Measurements from ENCODE around the gene ADGRA1. TPM values are rescaled to one million over a fixed set of nuclear protein-coding genes. Genes with fewer than 3 reads are reported as not detected.
"Not testable (repeated sequence)": the region's sequence is repeated elsewhere in the genome, so short reads cannot be mapped to it uniquely, and the experiment has no call there.

ADGRA1 gene
- total and polyA plus RNA-seq, 2 experiments from 2014 or later: 0.23 to 0.52 TPM

GRCh38 chr10:133137486-133138145 lies 49.9 kb downstream of the ADGRA1 start:
- not testable (repeated sequence) for H3K9me2 ChIP-seq (ENCODE audit: insufficient read depth); H3F3A ChIP-seq (replicated peaks; ENCODE audit: low read depth); H3K4me1 Mint-ChIP-seq; H3K36me3 ChIP-seq (ENCODE audit: insufficient read depth); H3K4me1 ChIP-seq (ENCODE audit: insufficient read depth); H3K79me2 ChIP-seq (replicated peaks; ENCODE audit: insufficient read depth); H3K27ac Mint-ChIP-seq; DNase-seq (ENCODE audit: low spot score); H3K27me3 ChIP-seq (ENCODE audit: insufficient read depth); H3K4me3 Mint-ChIP-seq; H3K27me3 Mint-ChIP-seq (ENCODE audit: insufficient read depth, low read depth, poor library complexity); H3K4me2 ChIP-seq; H3K36me3 Mint-ChIP-seq (ENCODE audit: low read depth); H3K9me3 Mint-ChIP-seq; H3K27ac ChIP-seq (ENCODE audit: low read depth); ATAC-seq; H2AFZ ChIP-seq; H3K4me3 ChIP-seq; H4K20me1 ChIP-seq (replicated peaks; ENCODE audit: insufficient read depth)

DNA sequence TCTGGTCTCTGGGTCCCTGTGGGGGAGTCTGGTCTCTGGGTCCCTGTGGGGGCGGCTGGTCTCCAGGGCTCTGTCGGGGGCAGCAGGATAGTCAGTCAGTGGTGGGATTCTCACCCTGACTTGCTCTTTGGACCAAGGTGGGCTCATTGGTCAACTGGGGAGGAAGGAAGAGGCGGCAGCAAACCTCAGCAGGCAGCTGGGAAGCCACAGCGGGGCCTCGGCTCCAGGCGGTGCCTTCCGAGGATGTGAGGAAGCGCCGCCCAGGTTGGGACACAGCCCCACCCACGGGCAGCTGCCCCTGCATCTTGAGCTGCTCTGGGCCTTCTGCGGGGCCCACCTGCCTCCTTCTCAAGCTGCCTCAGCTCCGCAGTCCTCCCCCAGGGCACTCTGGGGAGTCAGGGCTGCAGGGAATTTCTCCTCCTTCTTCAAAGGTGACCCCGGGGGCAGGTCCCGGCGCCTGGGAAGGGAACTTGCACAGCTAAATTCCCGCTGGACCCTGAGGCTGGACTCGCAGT lies 51.9 kb downstream of the ADGRA1 start:
- Mint-ChIP-seq H3K27ac (no peak overlapping the region), H3K27me3 (ENCODE audit: insufficient read depth, low read depth, poor library complexity) (peaks cover 4% of the 10 kb centered on the region), H3K36me3 (ENCODE audit: low read depth) (no peaks in the 10 kb centered on the region), H3K4me3 (no peak overlapping the region), H3K4me1 (peaks cover 7% of the 10 kb centered on the region), H3K9me3 (no peaks in the 10 kb centered on the region)
- H3K4me1 ChIP-seq (ENCODE audit: insufficient read depth): peaks cover 4% of the 10 kb centered on the region; the same call in 1 of the 2 replicates
- H2AFZ ChIP-seq: no peak overlapping the region
- DNase-seq (ENCODE audit: low spot score) (no peak), ATAC-seq (peak; percentile 37)
- no peaks in the 10 kb centered on the region; the same call in 1 of the 2 replicates for H3F3A ChIP-seq (replicated peaks; ENCODE audit: low read depth)
- H4K20me1 ChIP-seq (replicated peaks; ENCODE audit: insufficient read depth): no peaks in the 10 kb centered on the region
- no peaks in the 10 kb centered on the region for H3K79me2 ChIP-seq (replicated peaks; ENCODE audit: insufficient read depth)
- H3K4me3 ChIP-seq: no peak overlapping the region
- no peaks in the 10 kb centered on the region for H3K27me3 ChIP-seq (ENCODE audit: insufficient read depth)
- no peak overlapping the region for H3K27ac ChIP-seq (ENCODE audit: low read depth)
- no peaks in the 10 kb centered on the region for H3K9me2 ChIP-seq (ENCODE audit: insufficient read depth)
- no peaks in the 10 kb centered on the region for H3K36me3 ChIP-seq (ENCODE audit: insufficient read depth)
- H3K4me2 ChIP-seq: no peak overlapping the region
- TF ChIP-seq POLR2AphosphoS5 (IDR thresholded peaks at IDR 0.05; ENCODE audit: low read depth): no peak
- TF ChIP-seq EZH2 (IDR thresholded peaks at IDR 0.05; ENCODE audit: low read depth, unreplicated experiment): no peak
- no peak for TF ChIP-seq CREB1 (CRISPR knock-in tag; IDR thresholded peaks at IDR 0.05; ENCODE audit: low read depth)
- no peak for TF ChIP-seq ETS1 (IDR thresholded peaks at IDR 0.05)
- no peak for TF ChIP-seq NANOG (IDR thresholded peaks at IDR 0.05; ENCODE audit: borderline replicate concordance)
- no peak for TF ChIP-seq EZH2phosphoT487 (IDR thresholded peaks at IDR 0.05; ENCODE audit: unreplicated experiment)
- TF ChIP-seq CTCF (conservative IDR thresholded peaks at IDR 0.05; ENCODE audit: low read depth in 2 of 2): no peak
- TF ChIP-seq JUNB (IDR thresholded peaks at IDR 0.05; ENCODE audit: unreplicated experiment): no peak
- no peak for TF ChIP-seq ZNF114 (CRISPR knock-in tag; IDR thresholded peaks at IDR 0.05)
- TF ChIP-seq, protein P1, sequence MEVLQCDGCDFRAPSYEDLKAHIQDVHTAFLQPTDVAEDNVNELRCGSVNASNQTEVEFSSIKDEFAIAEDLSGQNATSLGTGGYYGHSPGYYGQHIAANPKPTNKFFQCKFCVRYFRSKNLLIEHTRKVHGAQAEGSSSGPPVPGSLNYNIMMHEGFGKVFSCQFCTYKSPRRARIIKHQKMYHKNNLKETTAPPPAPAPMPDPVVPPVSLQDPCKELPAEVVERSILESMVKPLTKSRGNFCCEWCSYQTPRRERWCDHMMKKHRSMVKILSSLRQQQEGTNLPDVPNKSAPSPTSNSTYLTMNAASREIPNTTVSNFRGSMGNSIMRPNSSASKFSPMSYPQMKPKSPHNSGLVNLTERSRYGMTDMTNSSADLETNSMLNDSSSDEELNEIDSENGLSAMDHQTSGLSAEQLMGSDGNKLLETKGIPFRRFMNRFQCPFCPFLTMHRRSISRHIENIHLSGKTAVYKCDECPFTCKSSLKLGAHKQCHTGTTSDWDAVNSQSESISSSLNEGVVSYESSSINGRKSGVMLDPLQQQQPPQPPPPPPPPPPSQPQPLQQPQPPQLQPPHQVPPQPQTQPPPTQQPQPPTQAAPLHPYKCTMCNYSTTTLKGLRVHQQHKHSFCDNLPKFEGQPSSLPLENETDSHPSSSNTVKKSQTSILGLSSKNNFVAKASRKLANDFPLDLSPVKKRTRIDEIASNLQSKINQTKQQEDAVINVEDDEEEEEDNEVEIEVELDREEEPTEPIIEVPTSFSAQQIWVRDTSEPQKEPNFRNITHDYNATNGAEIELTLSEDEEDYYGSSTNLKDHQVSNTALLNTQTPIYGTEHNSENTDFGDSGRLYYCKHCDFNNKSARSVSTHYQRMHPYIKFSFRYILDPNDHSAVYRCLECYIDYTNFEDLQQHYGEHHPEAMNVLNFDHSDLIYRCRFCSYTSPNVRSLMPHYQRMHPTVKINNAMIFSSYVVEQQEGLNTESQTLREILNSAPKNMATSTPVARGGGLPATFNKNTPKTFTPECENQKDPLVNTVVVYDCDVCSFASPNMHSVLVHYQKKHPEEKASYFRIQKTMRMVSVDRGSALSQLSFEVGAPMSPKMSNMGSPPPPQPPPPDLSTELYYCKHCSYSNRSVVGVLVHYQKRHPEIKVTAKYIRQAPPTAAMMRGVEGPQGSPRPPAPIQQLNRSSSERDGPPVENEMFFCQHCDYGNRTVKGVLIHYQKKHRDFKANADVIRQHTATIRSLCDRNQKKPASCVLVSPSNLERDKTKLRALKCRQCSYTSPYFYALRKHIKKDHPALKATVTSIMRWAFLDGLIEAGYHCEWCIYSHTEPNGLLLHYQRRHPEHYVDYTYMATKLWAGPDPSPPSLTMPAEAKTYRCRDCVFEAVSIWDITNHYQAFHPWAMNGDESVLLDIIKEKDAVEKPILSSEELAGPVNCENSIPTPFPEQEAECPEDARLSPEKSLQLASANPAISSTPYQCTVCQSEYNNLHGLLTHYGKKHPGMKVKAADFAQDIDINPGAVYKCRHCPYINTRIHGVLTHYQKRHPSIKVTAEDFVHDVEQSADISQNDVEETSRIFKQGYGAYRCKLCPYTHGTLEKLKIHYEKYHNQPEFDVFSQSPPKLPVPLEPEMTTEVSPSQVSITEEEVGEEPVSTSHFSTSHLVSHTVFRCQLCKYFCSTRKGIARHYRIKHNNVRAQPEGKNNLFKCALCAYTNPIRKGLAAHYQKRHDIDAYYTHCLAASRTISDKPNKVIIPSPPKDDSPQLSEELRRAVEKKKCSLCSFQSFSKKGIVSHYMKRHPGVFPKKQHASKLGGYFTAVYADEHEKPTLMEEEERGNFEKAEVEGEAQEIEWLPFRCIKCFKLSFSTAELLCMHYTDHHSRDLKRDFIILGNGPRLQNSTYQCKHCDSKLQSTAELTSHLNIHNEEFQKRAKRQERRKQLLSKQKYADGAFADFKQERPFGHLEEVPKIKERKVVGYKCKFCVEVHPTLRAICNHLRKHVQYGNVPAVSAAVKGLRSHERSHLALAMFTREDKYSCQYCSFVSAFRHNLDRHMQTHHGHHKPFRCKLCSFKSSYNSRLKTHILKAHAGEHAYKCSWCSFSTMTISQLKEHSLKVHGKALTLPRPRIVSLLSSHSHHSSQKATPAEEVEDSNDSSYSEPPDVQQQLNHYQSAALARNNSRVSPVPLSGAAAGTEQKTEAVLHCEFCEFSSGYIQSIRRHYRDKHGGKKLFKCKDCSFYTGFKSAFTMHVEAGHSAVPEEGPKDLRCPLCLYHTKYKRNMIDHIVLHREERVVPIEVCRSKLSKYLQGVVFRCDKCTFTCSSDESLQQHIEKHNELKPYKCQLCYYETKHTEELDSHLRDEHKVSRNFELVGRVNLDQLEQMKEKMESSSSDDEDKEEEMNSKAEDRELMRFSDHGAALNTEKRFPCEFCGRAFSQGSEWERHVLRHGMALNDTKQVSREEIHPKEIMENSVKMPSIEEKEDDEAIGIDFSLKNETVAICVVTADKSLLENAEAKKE (CRISPR knock-in tag; IDR thresholded peaks at IDR 0.05): no peak
- no peak for TF ChIP-seq ZNF331 (CRISPR knock-in tag; IDR thresholded peaks at IDR 0.05; ENCODE audit: low read depth)
